H7 (cell line): ENCODE results near the gene CELSR3. TPM values are rescaled to one million over a fixed set of nuclear protein-coding genes. Genes with fewer than 3 reads are reported as not detected.

ENCODE experiments used
- DNase-seq: peaks from one replicate; pipeline ENCODE4 v3.0.0; 2012
- H3K27me3 ChIP-seq: 2 replicates; pipeline ENCODE4 v1.6.0; 2011; ENCODE audit warnings: mild to moderate bottlenecking, low read length; ENCODE audit not compliant: control insufficient read depth, insufficient read depth
- H3K36me3 ChIP-seq: replicated peaks from 2 replicates; pipeline ENCODE4 v1.5.1; 2011; ENCODE audit warnings: low read length; ENCODE audit not compliant: control insufficient read depth, insufficient read depth
- H3K4me3 ChIP-seq: 2 replicates; pipeline ENCODE4 v1.5.1; 2011; ENCODE audit warnings: low read depth, mild to moderate bottlenecking, control low read depth, low read length, moderate library complexity; ENCODE audit not compliant: insufficient read depth
- total RNA-seq: library from RNA; depleted of rRNA; stranded (reverse); fragments of >200 nt; shearing (Covaris generic); gene quantifications from 2 replicates; pipeline ENCODE4 v1.2.3, GENCODE V29; 2014; rRNA removed

The CELSR3 gene
- total RNA-seq, 1 experiment from 2014 or later: 14.3 TPM

GRCh38 chr3:48588230-48588629, 74.5 kb downstream of the CELSR3 start:
- no peak overlapping the region for H3K4me3 ChIP-seq
- no peaks in the 10 kb centered on the region for H3K27me3 ChIP-seq
- DNase-seq: no peak
- no peaks in the 10 kb centered on the region; the same call in 1 of the 2 replicates for H3K36me3 ChIP-seq

GRCh38 chr3:48587686-48588085, 75.0 kb downstream of the CELSR3 start:
- Histone ChIP-seq H3K27me3 (no peaks in the 10 kb centered on the region), H3K4me3 (no peak overlapping the region), H3K36me3 (no peaks in the 10 kb centered on the region; the same call in 1 of the 2 replicates)
- no peak for DNase-seq

Other genes with a start within 250 kb of the CELSR3 start
- gene PLXNB1, start 232.8 kb downstream of the CELSR3 start, total RNA-seq: 46.5 and 65.7 TPM in 2 replicates
- gene CCDC51, start 222.8 kb downstream of the CELSR3 start, total RNA-seq: 51.4 and 59.1 TPM in 2 replicates
- gene TMA7, start 222.6 kb downstream of the CELSR3 start, total RNA-seq: 222 and 264 TPM in 2 replicates
- gene ATRIP, start 216.1 kb downstream of the CELSR3 start, total RNA-seq: 13.4 and 18.5 TPM in 2 replicates
- 195 and 200 TPM in 2 replicates for gene SHISA5, start 158.7 kb downstream of the CELSR3 start, total RNA-seq
- 11.4 and 22.0 TPM in 2 replicates for gene PFKFB4, start 106.1 kb downstream of the CELSR3 start, total RNA-seq
- gene UCN2, start 99.1 kb downstream of the CELSR3 start, total RNA-seq: 0.15 and 0.69 TPM in 2 replicates
- 19.4 and 29.4 TPM in 2 replicates for gene COL7A1, start 67.6 kb downstream of the CELSR3 start, total RNA-seq
- 492 and 610 TPM in 2 replicates for gene UQCRC1, start 53.2 kb downstream of the CELSR3 start, total RNA-seq
- gene TMEM89, start 41.1 kb downstream of the CELSR3 start, total RNA-seq: 0.78 TPM in 1 of 2 replicates, not detected in the other
- gene SLC26A6, start 27.4 kb downstream of the CELSR3 start, total RNA-seq: 70.5 and 76.0 TPM in 2 replicates
- 43.8 and 48.8 TPM in 2 replicates for gene NCKIPSD, start 23.0 kb upstream of the CELSR3 start, total RNA-seq
- 93.8 and 107 TPM in 2 replicates for gene IP6K2, start 54.3 kb upstream of the CELSR3 start, total RNA-seq
- gene PRKAR2A, start 185.0 kb upstream of the CELSR3 start, total RNA-seq: 29.3 and 40.8 TPM in 2 replicates
- 14.6 and 18.4 TPM in 2 replicates for gene SLC25A20, start 236.0 kb upstream of the CELSR3 start, total RNA-seq